Mesenchymal stem cell (in vitro differentiated cells and primary cell): ENCODE results near the gene ZNF580.

ENCODE experiments used
- DNase-seq: peaks from one replicate; pipeline ENCODE4 v3.0.0-alpha.2; 2013
- H2AFZ ChIP-seq: one replicate; pipeline ENCODE4 v1.6.1; 2013; ENCODE audit warnings: low read depth, mild to moderate bottlenecking, control low read depth, inconsistent platforms, low read length, moderate library complexity
- H2AK5ac ChIP-seq: 2 replicates; pipeline ENCODE4 v1.6.1; 2013; ENCODE audit warnings: low read length, moderate library complexity, mild to moderate bottlenecking, inconsistent platforms; ENCODE audit not compliant: severe bottlenecking
- H2BK120ac ChIP-seq: one replicate; pipeline ENCODE4 v1.6.1; 2013; ENCODE audit warnings: low read depth, mild to moderate bottlenecking, inconsistent platforms, low read length, moderate library complexity
- H2BK12ac ChIP-seq, 2 experiments: one replicate each; pipeline ENCODE4 v1.6.1; 2013; ENCODE audit warnings: inconsistent platforms in 2 of 2, low read length in 2 of 2, mild to moderate bottlenecking in 2 of 2, moderate library complexity in 2 of 2, control low read depth in 1 of 2
- H2BK15ac ChIP-seq: one replicate; pipeline ENCODE4 v1.6.1; 2013; ENCODE audit warnings: mild to moderate bottlenecking, low read depth, inconsistent platforms; ENCODE audit not compliant: poor library complexity, severe bottlenecking
- H2BK5ac ChIP-seq: 2 replicates; pipeline ENCODE4 v1.6.1; 2013; ENCODE audit warnings: low read depth, mild to moderate bottlenecking, low read length, control low read depth, inconsistent platforms; ENCODE audit not compliant: poor library complexity, severe bottlenecking
- H3K14ac ChIP-seq, 2 experiments: one replicate each; pipeline ENCODE4 v1.6.1; 2013; ENCODE audit warnings: inconsistent platforms in 2 of 2, low read length in 2 of 2, control low read depth in 1 of 2, mild to moderate bottlenecking in 1 of 2, moderate library complexity in 1 of 2
- H3K18ac ChIP-seq, 2 experiments: one replicate each; pipeline ENCODE4 v1.6.1; 2013; ENCODE audit warnings: inconsistent platforms in 2 of 2, low read length in 2 of 2, control low read depth in 1 of 2, low read depth in 1 of 2, mild to moderate bottlenecking in 1 of 2
- H3K23ac ChIP-seq, 2 experiments: one replicate each; pipeline ENCODE4 v1.6.1; 2013; ENCODE audit warnings: inconsistent platforms in 2 of 2, low read length in 2 of 2, mild to moderate bottlenecking in 2 of 2, moderate library complexity in 2 of 2, control low read depth in 1 of 2
- H3K27ac ChIP-seq: 2 replicates; pipeline ENCODE4 v1.5.1; 2013; ENCODE audit warnings: mild to moderate bottlenecking, moderate library complexity, low read length, control low read depth, inconsistent platforms; ENCODE audit not compliant: poor library complexity, severe bottlenecking
- H3K27me3 ChIP-seq, 2 experiments: 2 replicates each; pipeline versions ENCODE4 v1.6.1 to v1.7.0; 2013; ENCODE audit warnings: low read length in 2 of 2, mild to moderate bottlenecking in 2 of 2, moderate library complexity in 2 of 2, control low read depth in 1 of 2, inconsistent platforms in 1 of 2; ENCODE audit not compliant: control insufficient read depth in 1 of 2, insufficient read depth in 1 of 2
- H3K36me3 ChIP-seq, 2 experiments: 2 replicates each; pipeline versions ENCODE4 v1.6.1 to v1.7.0; 2013; ENCODE audit warnings: low read length in 2 of 2, control low read depth in 1 of 2, inconsistent platforms in 1 of 2, low read depth in 1 of 2, mild to moderate bottlenecking in 1 of 2; ENCODE audit not compliant: insufficient read depth in 2 of 2, control insufficient read depth in 1 of 2
- H3K4ac ChIP-seq, 2 experiments: one replicate each; pipeline ENCODE4 v1.6.1; 2013; ENCODE audit warnings: inconsistent platforms in 2 of 2, low read length in 2 of 2, mild to moderate bottlenecking in 2 of 2, moderate library complexity in 2 of 2, control low read depth in 1 of 2, low read depth in 1 of 2
- H3K4me1 ChIP-seq: 2 replicates; pipeline ENCODE4 v1.6.1; 2013; ENCODE audit warnings: low read depth, low read length, control low read depth; ENCODE audit not compliant: control insufficient read depth, insufficient read depth
- H3K4me2 ChIP-seq: 2 replicates; pipeline ENCODE4 v1.6.1; 2013; ENCODE audit warnings: low read length, mild to moderate bottlenecking, inconsistent platforms; ENCODE audit not compliant: poor library complexity, severe bottlenecking
- H3K4me3 ChIP-seq, 2 experiments: 2 replicates each; pipeline versions ENCODE4 v1.5.1 to v1.7.0; 2013; ENCODE audit warnings: low read length in 2 of 2, mild to moderate bottlenecking in 2 of 2, control low read depth in 1 of 2, low read depth in 1 of 2; ENCODE audit not compliant: insufficient read depth in 1 of 2
- H3K79me1 ChIP-seq: replicated peaks from 2 replicates; pipeline ENCODE4 v1.6.1; 2013; ENCODE audit warnings: mild to moderate bottlenecking, control low read depth, low read length, inconsistent platforms; ENCODE audit not compliant: poor library complexity, severe bottlenecking
- H3K9ac ChIP-seq: 2 replicates; pipeline ENCODE4 v1.7.0; 2013; ENCODE audit warnings: mild to moderate bottlenecking, low read length, moderate library complexity
- H3K9me3 ChIP-seq: 2 replicates; pipeline ENCODE4 v1.7.0; 2013; ENCODE audit warnings: mild to moderate bottlenecking, low read length; ENCODE audit not compliant: control insufficient read depth
- H4K8ac ChIP-seq: one replicate; pipeline ENCODE4 v1.6.1; 2013; ENCODE audit warnings: inconsistent platforms, mild to moderate bottlenecking, low read length, moderate library complexity
- H4K91ac ChIP-seq: one replicate; pipeline ENCODE4 v1.6.1; 2013; ENCODE audit warnings: mild to moderate bottlenecking, low read length, inconsistent platforms
- WGBS: methylation state at CpG from one replicate; pipeline ENCODE4 v1.1.7; 2013; ENCODE audit warnings: mixed read lengths; 5-methylcytosine and 5-hydroxymethylcytosine counted together

The ZNF580 gene

GRCh38 chr19:55690109-55690768 is 49.4 kb downstream of the ZNF580 start:
- H3K27me3 ChIP-seq = no peaks in the 10 kb centered on the region
- peaks cover 22% of the 10 kb centered on the region for H3K4me1 ChIP-seq
- H3K36me3 ChIP-seq = peaks cover 69 to 100% of the 10 kb centered on the region in 2 experiments
- no peak overlapping the region for H3K18ac ChIP-seq
- DNase-seq = no peak
- H4K91ac ChIP-seq = no peak overlapping the region
- 94% methylated on average over 25 of the region's 25 CpGs for WGBS
- no peak overlapping the region for H2AK5ac ChIP-seq
- no peak overlapping the region for H3K4ac ChIP-seq
- H2BK12ac ChIP-seq = no peak overlapping the region
- no peak overlapping the region for H2BK5ac ChIP-seq
- H2BK15ac ChIP-seq = no peak overlapping the region
- no peak overlapping the region for H2BK120ac ChIP-seq
- H2AFZ ChIP-seq = no peak overlapping the region
- H3K79me1 ChIP-seq = peaks cover 69% of the 10 kb centered on the region
- H3K27ac ChIP-seq = no peak overlapping the region
- no peak overlapping the region for H3K9ac ChIP-seq
- H3K9me3 ChIP-seq = no peaks in the 10 kb centered on the region
- H4K8ac ChIP-seq = no peak overlapping the region
- no peak overlapping the region for H3K4me2 ChIP-seq
- H3K4me3 ChIP-seq = no peak overlapping the region
- H3K23ac ChIP-seq = no peak overlapping the region
- no peak overlapping the region for H3K14ac ChIP-seq

DNA sequence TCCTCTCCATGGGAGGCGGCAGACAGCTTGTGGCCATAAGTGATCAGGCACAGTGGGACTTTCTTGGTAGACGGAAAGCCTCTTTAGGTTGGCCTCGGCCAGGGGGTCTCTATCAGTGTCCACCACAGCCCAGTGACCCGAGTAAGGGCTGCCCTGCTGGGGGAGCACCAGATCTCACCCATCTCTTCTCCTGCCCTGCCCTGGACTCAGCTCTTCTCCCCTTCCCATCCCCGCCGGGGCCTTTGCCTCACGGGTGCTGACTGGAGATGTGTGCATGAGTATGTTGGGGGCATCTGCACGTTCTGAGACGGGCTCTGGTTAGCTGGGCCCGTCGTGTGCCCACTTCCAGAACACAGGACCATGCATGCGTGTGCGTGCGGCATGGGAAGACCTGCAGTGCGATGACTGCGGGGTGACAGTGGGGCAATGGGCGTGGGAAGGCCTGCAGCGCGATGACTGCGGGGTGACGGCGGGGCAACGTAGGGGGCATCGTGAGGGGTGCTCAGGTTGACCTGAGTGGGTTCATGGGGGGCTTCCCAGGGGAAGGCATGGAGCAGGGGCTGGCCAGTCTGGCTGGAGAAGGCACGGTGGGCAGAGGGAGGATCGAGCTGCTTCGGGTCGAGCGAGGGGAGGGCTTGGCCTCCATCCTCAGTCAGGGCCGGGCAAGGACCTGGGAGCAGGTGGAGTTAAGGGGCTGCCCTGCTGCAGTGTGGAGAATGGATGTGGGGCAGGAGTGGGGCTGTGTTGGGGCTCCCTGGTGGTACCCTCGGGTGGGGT is 50.2 kb downstream of the ZNF580 start:
- Histone ChIP-seq H2BK15ac (no peak overlapping the region), H2BK120ac (no peak overlapping the region), H3K4me1 (peaks cover 22% of the 10 kb centered on the region), H3K14ac (no peak overlapping the region), H2AK5ac (no peak overlapping the region), H3K79me1 (peaks cover 70% of the 10 kb centered on the region), H3K27me3 (no peaks in the 10 kb centered on the region), H3K4ac (no peak overlapping the region), H3K23ac (no peak overlapping the region), H3K18ac (no peak overlapping the region), H3K9me3 (no peaks in the 10 kb centered on the region), H2BK5ac (no peak overlapping the region), H2BK12ac (no peak overlapping the region), H3K36me3 (peaks cover 69 to 100% of the 10 kb centered on the region in 2 experiments), H3K9ac (no peak overlapping the region), H3K4me2 (no peak overlapping the region), H4K8ac (no peak overlapping the region), H3K27ac (no peak overlapping the region), H2AFZ (no peak overlapping the region), H3K4me3 (no peak overlapping the region), H4K91ac (no peak overlapping the region)
- WGBS = 96% methylated on average over 30 of the region's 31 CpGs
- DNase-seq = no peak

- H2BK15ac ChIP-seq = no peak overlapping the region
- no peak overlapping the region for H2AK5ac ChIP-seq
- H3K14ac ChIP-seq = no peak overlapping the region
- no peaks in the 10 kb centered on the region for H3K27me3 ChIP-seq
- H2BK5ac ChIP-seq = no peak overlapping the region
- no peak overlapping the region for H4K8ac ChIP-seq
- H2BK12ac ChIP-seq = no peak overlapping the region
- H3K4me2 ChIP-seq = no peak overlapping the region
- no peak overlapping the region for H3K9ac ChIP-seq
- H3K36me3 ChIP-seq = peaks cover 70 to 100% of the 10 kb centered on the region in 2 experiments
- no peak overlapping the region for H2AFZ ChIP-seq
- no peak overlapping the region for H3K23ac ChIP-seq
- H3K4me3 ChIP-seq = no peak overlapping the region
- H3K4ac ChIP-seq = no peak overlapping the region
- DNase-seq = no peak
- no peak overlapping the region for H2BK120ac ChIP-seq
- no peak overlapping the region for H3K18ac ChIP-seq
- WGBS = over 99% methylated on average over 29 of the region's 31 CpGs
- peaks cover 21% of the 10 kb centered on the region for H3K4me1 ChIP-seq
- H3K9me3 ChIP-seq = no peaks in the 10 kb centered on the region
- H3K79me1 ChIP-seq = peaks cover 74% of the 10 kb centered on the region
- no peak overlapping the region for H4K91ac ChIP-seq
- H3K27ac ChIP-seq = no peak overlapping the region
Measured at GRCh38 chr19:55691561-55692481, 51.0 kb downstream of the ZNF580 start.

GRCh38 chr19:55692681-55693081 is 51.9 kb downstream of the ZNF580 start:
- DNase-seq = no peak
- Histone ChIP-seq H3K4me3 (no peak overlapping the region), H3K18ac (no peak overlapping the region), H3K9ac (no peak overlapping the region), H2BK12ac (no peak overlapping the region), H3K4ac (no peak overlapping the region), H3K9me3 (no peaks in the 10 kb centered on the region), H2BK5ac (no peak overlapping the region), H2BK120ac (no peak overlapping the region), H3K14ac (no peak overlapping the region), H2AK5ac (no peak overlapping the region), H3K27me3 (no peaks in the 10 kb centered on the region), H3K36me3 (peaks cover 73 to 98% of the 10 kb centered on the region in 2 experiments), H2AFZ (no peak overlapping the region), H3K79me1 (peaks cover 72% of the 10 kb centered on the region), H4K91ac (no peak overlapping the region), H3K4me1 (peaks cover 15% of the 10 kb centered on the region), H4K8ac (no peak overlapping the region), H2BK15ac (no peak overlapping the region), H3K27ac (no peak overlapping the region), H3K4me2 (no peak overlapping the region), H3K23ac (no peak overlapping the region)
- WGBS = 99% methylated on average over 19 of the region's 19 CpGs
